22Rv1 (cell line): ENCODE measurements around the gene CLDN14.

ENCODE experiments used
- H3K27ac ChIP-seq: fragments of 450-650 bp; 2 replicates; pipeline ENCODE4 v1.5.1; 2017
- ZFX ChIP-seq: fragments of 450-650 bp; IDR thresholded peaks from 2 replicates; pipeline ENCODE4 v1.6.1; 2017; ENCODE audit warnings: antibody characterized with exemption, borderline replicate concordance
- TF ChIP-seq, protein P1 (sequence below): fragments of 450-650 bp; IDR thresholded peaks from 2 replicates; pipeline ENCODE4 v1.5.1; 2017; ENCODE audit warnings: mild to moderate bottlenecking

CLDN14 gene

DNA sequence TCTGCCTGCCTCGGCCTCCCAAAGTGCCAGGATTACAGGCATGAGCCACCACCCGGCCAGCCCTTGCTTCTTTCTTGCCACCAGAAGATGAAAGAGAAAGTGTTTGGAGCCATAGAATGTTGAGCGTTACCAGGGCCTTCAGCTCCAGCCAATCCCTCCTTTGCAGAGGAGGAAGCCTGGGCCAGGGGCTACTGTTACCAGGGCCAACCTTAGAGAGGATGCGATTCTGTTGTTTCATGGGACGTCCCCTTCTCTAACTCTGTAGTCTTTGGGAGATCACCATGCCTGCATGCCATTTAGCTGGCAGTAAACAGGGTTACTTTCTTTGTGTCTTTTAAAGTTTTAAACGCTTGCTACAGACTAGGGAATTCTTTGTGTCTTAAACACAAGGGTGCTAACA, 45.8 kb downstream of the CLDN14 start:
- TF ChIP-seq, protein P1, sequence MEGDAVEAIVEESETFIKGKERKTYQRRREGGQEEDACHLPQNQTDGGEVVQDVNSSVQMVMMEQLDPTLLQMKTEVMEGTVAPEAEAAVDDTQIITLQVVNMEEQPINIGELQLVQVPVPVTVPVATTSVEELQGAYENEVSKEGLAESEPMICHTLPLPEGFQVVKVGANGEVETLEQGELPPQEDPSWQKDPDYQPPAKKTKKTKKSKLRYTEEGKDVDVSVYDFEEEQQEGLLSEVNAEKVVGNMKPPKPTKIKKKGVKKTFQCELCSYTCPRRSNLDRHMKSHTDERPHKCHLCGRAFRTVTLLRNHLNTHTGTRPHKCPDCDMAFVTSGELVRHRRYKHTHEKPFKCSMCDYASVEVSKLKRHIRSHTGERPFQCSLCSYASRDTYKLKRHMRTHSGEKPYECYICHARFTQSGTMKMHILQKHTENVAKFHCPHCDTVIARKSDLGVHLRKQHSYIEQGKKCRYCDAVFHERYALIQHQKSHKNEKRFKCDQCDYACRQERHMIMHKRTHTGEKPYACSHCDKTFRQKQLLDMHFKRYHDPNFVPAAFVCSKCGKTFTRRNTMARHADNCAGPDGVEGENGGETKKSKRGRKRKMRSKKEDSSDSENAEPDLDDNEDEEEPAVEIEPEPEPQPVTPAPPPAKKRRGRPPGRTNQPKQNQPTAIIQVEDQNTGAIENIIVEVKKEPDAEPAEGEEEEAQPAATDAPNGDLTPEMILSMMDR = no peak
- TF ChIP-seq ZFX = no peak
- H3K27ac ChIP-seq = no peak overlapping the region

DNA sequence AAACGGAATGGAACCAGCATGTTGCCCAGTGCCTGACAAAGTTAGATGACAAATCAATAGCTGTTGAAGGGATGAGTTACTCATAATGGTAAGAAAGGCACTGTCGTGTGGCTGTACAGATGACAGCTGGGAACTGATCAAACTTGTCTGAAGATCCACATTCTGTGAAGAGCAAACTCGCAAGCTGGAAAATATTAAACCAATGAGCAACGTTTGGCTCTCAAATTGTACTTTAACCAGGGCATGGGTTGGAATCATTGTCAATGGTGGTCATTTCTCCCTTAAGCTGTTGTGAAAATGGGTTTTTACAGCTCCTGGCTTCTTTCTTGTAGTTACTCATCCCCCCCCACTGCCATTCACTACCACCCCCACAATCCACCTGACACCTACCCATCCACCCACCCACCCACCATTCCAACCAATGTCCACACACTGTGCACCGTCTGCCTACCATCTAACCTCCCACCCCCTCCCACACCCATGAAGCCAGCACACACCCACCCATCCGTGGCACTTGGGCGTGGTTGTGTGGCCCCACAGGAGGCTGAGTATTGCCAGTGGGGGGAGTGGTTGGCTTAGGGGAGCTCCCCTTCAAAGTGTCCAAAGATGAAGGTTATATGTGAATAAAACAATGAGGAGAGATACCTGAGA, 46.7 kb downstream of the CLDN14 start:
- H3K27ac ChIP-seq = no peak overlapping the region
- TF ChIP-seq, protein P1 = no peak
- no peak for TF ChIP-seq ZFX

DNA sequence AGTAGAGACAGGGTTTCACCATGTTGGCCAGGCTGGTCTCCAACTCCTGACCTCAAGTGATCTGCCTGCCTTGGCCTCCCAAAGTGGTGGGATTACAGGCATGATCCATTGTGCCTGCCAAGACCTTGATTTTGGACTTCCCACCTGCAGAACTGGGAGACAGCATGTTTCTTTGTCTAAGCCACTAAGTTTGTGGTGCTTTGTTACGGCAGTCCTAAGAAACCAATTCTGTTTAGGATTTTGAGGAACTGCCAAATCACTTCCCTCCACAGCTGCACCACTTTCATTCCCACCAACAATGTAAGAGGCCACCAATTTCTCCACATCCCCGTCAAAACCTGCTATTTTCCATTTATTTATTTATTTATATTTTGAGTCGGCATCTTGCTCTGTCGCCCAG, 48.7 kb downstream of the CLDN14 start:
- H3K27ac ChIP-seq = no peak overlapping the region
- TF ChIP-seq, protein P1 = no peak
- no peak for TF ChIP-seq ZFX

GRCh38 chr21:36430841-36431240, 49.1 kb downstream of the CLDN14 start:
- H3K27ac ChIP-seq = no peak overlapping the region
- TF ChIP-seq ZFX = no peak
- TF ChIP-seq, protein P1 = no peak

DNA sequence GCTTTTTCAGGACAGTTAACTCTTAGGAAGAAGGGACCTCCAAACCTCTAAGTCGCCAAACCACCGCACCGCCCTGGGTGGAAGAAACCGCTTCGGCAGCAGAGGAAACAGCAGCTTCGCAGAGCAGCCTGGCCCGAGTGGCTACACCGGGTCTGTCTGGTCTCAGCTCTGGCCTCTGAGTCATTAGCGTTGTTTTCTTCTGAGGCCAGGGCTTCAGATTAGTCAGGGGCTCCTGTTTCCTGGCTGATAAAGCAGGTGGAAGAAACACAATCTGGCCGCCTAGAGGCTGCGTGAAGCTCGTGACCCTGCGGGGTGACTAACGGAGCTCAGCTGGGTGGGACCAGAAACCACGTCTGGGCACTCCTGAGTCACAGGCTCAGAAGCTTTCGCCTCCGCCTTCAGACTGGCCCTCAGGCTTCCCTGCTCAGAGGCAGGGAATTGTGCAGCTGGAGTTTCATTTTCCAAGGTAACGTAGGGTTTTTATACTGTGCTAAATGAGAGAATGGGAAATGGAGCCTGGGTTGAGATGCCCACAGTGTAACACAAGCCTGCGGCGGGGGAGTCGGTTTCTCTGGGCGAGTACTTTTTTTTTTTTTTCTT, 49.9 kb downstream of the CLDN14 start:
- H3K27ac ChIP-seq = no peak overlapping the region
- TF ChIP-seq ZFX = no peak
- TF ChIP-seq, protein P1 = no peak

DNA sequence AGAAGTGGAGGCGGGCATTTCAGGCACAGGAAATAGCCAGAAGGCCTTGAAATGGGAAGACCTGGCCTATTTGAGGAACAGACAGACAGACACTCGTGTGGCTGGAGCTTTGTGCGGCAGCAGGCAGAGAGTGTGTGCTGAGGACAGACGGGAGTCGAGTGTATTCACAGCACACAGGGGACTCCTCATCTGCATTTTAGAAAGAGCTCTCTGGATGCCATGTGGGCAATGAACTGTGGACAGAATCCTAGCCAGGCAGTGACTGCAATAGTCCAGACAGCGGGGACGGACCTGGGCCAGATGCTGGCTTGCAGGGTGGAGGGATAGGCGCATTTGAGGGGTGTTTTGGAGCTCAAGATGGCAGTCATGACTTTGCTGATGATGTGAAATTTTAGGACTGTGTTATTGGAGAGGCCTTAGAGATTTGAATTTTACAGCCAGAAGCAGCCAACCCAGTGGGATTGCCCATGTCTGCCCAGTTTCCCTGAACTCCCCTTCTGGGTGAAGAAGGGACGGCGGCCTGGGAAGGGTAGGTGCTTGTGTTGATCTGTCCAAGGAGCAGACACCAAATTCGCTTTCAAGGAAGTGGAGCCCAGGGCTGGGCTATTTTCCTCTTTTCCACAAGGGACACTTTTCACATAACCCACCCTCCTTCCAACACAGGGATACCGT, 51.0 kb downstream of the CLDN14 start:
- no peak overlapping the region for H3K27ac ChIP-seq
- TF ChIP-seq, protein P1 = no peak
- no peak for TF ChIP-seq ZFX

DNA sequence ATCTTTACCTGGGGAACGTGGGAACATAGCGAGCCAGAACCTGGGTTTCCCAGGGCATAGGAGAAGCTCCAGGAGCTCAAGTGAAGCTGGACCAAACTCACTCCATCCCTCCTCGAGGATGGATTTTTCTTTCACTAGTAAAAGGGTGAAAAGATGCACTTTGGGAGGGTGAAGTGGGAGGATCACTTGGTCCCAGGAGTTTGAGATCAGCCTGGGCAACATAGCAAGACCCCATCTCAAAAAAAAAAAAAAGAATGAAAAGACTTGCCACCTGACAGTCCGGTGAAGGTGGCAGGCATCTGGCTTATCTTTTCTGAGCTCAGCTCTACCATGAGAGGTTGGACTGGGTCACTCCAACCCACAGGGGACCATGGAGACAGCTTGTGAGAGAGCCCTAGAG, 52.4 kb downstream of the CLDN14 start:
- no peak overlapping the region for H3K27ac ChIP-seq
- TF ChIP-seq ZFX = no peak
- TF ChIP-seq, protein P1 = no peak
